A549 treated with CpdA at 1 μM for 4 hours (cell line): ENCODE measurements around the gene TMEM123. TPM values are rescaled to one million over a fixed set of nuclear protein-coding genes. Genes with fewer than 3 reads are reported as not detected.

Source experiments
- total RNA-seq: library from RNA; stranded (reverse); fragments of 200-300 nt; extraction: Qiagen RNA extraction; gene quantifications from 5 replicates; pipeline ENCODE4 v1.2.3, GENCODE V29; 2022; ENCODE audit warnings: low read depth

TMEM123 gene, protein sequence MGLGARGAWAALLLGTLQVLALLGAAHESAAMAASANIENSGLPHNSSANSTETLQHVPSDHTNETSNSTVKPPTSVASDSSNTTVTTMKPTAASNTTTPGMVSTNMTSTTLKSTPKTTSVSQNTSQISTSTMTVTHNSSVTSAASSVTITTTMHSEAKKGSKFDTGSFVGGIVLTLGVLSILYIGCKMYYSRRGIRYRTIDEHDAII
- total RNA-seq = 134 to 199 TPM (median 186 TPM) in 5 replicates

DNA sequence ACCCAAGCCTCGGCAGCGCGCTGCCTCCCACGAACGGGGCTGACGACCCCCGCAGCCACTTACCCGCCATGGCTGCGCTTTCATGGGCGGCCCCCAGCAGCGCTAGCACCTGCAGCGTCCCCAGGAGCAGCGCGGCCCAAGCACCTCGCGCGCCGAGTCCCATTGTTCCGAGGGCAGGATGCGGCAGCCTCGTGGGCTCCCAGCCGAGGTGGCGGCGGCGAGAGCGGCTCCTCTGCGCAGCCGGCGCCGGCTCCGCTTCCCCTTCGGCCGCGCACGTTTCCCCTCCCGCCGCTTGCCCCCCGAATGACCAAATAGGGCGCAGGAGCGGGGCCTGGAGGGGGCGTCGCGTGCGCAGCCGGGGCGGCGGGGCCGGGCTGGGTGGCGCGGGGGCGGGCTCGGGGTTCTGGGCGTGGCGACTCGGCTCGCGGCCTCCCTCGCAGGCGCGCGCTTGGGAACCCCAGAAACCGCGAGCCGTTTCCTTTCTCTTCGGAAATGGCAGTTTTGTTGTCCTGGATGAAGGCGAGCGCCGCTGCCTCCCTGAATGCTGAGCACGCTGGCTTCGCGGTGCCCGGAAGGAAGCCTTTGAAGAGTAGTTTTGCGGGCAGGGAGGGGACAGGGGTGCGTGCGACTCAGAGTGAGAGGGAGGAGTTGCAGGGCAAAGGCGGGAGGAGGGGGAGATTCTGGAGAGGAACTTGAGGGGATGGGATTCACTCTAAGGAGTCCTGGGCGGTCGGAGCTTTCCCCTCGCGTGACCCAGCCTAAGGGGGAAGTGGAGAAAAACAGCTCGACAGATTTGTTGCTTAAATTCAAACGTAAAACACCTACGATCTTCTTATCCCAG, at the start of gene TMEM123:
TMEM123 (minus strand) TSS at position 305 of the 841 bp plus-strand sequence; CDS start at position 163, 142 bp downstream.

DNA sequence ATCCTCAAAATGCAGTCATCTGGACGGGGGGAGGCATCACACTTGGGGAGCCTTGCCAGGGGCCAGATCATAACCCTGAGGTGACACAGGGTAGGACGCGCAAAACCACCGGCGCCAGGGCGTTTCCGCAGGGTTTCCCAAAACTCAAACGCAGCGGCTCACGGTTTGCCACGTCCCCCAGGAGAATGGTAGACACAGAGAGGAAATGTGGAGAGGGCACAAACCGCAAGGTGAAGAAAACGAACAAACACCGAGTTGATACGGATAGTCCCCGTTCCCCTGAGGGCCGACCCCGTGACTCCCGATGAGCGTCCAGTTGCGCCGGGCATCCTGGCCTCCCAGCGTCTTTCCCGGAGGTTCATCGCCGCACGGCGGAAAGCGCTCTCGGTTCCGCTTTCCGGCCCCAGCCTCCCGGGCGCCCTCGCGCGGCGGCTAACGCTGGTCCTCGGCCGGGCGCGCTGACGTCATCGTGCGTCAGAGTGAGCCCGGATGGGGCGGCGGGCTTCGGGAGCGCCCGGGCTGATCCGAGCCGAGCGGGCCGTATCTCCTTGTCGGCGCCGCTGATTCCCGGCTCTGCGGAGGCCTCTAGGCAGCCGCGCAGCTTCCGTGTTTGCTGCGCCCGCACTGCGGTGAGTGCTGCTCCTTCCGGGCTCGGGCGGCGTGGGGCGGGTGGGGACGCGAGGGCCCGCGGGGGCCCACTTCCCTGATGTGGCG, 105.7 kb downstream of the TMEM123 start, which contains the start of gene BIRC2:
BIRC2 (plus strand) TSS at position 467 of the 714 bp plus-strand sequence. CDS start 2,641 bp downstream, outside the sequence.

Other genes starting within 250 kb of the TMEM123 start
- gene BIRC3, start 135.3 kb downstream of the TMEM123 start, total RNA-seq = 29.6 to 34.5 TPM (median 30.8 TPM) in 5 replicates
- 30.2 to 43.3 TPM (median 31.2 TPM) in 5 replicates for gene BIRC2, start 105.6 kb downstream of the TMEM123 start, total RNA-seq
- gene MMP7, start 78.0 kb upstream of the TMEM123 start, total RNA-seq = 22.4 to 37.3 TPM (median 27.0 TPM) in 5 replicates
- not detected in 5 replicates for gene MMP20, start 172.6 kb upstream of the TMEM123 start, total RNA-seq